ENCODE measurements around the gene CFAP46.

GRCh38 chr10:132929480-132929879, 12.9 kb downstream of the CFAP46 start:
- TF ChIP-seq EZH2phosphoT487 (conservative IDR thresholded peaks at IDR 0.05; ENCODE audit: low read length) = no peak
- TF ChIP-seq CTCF (IDR thresholded peaks at IDR 0.05; ENCODE audit: insufficient read depth, low read length, poor library complexity, severe bottlenecking) = no peak

Data from SU-DHL-6 (cell line).